Inflammatory macrophage treated with lipopolysaccharide for 4 hours (primary cell): Measurements from ENCODE around the gene RNU6-7.
A peak's percentile ranks its signal among the peaks of the same experiment; 100 is the strongest.

Source experiments
- DNase-seq: peaks from one replicate; pipeline ENCODE4 v3.0.0-alpha.2; 2020

Gene RNU6-7

DNA sequence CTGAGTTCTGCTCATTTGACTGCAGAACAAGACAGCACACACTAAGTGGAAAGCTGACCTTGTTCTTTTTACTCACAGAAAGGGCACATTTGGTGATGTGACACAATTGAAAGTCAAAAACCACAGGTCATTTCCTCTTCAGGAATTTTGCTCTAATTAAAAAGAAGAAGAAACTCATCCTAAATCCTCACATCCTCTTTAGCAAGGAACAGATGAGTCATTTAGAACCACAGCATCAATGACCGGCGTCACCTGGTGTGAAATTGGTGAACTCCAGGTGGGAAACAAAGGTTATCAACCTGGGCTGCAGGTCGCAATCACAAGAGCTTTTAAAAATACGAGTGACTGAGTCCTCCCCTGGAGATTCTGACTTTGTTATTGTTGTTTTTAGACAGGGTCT lies 4.1 kb downstream of the RNU6-7 start:
- DNase-seq, result peak; percentile 57

DNA sequence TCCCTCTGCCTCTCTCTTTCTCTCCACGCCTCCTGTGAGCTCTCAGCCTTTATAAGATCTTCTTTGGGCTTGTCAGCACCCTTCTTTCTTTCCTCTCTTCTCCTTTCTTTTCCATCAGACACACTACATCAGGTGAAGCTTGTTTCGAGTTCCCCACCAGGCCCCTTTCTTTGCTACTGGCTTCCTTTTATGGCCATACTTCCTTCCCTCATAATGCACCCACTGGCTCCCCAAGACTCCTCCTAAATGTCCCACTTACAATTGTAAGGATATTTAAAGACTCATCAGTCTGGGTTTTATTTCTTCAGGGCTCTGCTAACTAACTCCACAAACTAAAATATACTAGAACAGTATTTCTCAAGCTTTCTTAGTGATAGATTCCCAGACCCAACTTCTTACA lies 4.7 kb downstream of the RNU6-7 start:
- DNase-seq, result no peak

DNA sequence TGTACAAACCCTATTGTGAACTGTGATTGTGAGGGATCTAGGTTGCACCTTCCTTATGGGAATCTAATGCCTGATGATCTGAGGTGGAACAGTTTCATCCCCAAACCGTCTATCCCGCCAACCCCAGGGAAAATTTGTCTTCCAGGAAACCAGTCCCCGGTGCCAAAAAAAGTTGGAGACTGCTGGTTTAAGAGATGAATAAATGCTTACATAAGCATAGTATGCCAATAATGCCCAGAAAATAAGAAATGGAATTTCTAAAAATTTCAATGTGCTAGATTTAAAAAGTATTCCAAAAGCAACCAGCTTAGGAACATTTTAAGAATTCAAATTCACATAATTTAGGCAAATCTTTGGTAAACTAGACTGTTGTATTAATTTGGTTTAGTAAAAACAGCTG lies 6.6 kb downstream of the RNU6-7 start:
- no peak for DNase-seq

DNA sequence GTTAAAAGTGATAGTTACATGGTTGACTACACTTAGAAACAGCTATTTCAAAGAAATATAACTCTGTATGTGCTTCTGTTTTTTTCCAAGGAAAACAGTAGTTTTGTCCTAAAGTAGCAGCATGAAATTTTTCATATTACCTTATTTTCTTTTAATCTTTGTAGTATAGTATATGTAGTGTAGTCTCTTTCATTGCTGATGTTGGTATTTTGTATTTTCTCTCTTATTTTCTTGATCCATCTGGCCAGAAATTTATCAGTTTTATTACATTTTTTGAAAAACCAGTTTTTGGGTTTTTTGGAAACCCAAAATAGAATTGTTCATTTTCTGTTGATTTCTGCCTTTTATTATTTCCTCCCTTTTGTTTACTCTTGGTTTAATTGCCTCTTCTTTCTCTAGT lies 7.6 kb downstream of the RNU6-7 start:
- DNase-seq, result no peak

DNA sequence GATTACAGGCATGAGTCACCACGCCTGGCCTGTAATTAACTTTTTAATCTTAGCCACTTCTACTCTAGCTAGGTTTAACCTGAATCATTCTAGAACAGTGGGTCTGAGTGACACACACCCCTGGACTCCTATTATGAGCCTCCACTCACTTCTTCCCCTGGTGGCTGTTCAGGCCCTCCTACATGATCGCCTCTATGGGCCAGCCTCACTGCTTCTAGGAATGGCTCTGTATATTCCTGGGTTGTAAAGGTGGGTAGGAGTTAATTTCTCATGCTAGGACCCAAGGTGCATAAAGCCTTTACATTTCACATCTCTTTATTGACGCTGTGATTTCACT lies 9.2 kb downstream of the RNU6-7 start:
- DNase-seq, result no peak

DNA sequence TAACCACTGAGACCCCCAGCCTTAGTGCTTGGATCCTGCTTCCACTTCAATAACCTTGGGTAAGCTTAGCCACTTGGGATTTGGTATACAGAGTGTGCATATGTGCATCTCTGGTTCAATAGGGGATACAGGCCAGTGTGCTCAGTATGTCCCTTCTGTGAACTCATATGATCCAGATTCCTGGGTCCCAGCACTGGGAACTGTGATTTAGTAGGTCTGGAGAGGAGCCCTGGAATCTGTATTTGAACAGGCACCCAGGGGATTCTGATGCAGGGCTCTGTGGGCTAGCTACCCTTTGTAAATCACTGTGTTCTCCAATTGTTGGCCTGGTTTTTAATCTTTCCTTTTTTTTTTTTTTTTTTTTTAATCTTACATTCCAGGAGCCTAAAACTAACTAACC lies 11.0 kb downstream of the RNU6-7 start:
- no peak for DNase-seq

DNA sequence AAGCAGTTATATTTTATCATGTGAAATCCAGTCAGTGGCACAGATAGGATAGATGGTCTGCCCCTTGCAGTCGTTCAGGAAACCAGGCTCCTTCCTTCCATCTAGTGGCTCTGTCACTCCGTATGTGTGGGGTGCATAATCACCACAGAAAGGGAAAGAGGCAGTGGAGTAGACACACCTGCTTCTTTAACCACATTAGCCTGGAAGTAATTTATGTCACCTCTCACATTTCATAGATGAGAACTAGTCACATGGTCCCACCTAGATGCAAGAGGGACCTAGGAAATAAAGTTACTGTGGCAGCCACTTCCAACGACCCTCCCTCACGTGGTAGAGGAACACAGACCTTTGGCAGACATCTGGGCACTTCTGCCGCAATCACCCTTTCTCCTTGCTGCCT lies 15.5 kb downstream of the RNU6-7 start:
- DNase-seq, result no peak

DNA sequence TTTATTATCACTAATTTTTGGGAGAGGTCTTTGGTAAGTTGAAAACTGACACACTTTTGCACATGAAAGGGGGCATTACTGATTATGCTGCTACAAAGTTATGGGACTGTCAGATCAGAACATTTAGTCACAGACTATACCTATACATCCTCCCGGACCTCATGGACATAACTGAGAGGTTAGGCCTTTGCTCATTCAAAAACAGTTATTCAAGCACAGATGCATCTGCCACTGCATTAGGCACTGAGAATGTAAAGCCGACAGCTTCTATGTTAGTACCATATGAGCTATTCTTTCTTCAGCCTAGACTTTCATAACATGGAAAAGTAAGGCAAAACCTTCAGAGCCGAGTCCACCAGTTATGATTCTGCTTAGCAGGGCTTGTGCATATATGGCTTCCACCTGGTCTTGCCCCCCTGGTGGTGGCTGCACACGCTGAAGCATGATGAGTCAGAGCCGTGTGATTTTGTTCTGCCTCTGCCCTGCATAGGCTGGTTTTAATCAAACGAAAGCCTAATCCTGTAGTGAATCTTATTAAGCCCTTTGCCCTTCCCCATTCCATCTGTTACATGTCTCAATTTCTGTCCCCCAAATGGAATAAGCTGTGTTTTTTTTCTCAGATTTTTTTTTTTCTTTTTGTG lies 23.0 kb downstream of the RNU6-7 start:
- no peak for DNase-seq

DNA sequence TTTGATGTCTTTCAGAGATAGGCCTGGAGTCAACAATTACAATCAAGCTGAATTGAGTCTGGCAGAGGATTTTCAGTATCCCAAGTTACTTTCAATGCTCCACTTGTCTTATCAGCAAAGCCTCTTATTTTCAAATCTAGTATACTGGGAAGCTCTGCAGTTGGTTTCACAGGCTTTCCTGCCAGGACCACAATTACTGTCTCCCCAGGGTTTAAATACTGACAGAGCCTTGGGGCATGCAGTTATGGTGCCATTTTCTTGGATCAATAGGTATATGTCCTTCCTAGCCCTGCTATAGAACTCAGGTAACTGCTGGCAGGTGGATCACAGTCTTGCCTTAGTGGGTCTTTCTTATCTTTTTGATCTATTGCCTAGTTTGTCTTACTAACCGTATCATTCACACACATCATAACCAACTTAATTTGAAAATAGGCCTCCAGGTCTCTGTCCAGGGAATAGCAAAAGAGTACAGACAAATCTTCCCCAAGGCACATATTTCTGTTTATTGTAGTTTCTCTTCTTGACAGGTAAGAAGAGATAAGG lies 23.6 kb downstream of the RNU6-7 start:
- no peak for DNase-seq

DNA sequence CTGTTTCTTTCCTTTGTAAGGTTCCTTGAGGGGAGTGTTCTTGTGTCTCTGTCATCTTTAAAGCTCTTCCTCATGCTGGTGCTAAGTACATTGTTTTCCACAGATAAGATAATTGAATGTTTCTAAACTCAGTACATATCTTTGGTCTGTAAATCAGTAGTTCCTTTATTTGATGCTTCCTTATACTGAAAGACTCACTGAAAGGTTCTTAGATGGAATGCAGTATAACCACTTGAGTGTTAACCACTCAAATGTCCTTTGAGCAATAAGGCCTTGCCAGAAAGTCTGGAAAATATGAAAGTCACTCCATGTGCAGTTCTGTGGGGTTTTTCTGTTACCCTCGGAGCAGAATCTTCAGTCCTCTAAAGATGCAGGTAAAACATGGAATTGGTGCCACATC lies 24.2 kb downstream of the RNU6-7 start:
- no peak for DNase-seq

DNA sequence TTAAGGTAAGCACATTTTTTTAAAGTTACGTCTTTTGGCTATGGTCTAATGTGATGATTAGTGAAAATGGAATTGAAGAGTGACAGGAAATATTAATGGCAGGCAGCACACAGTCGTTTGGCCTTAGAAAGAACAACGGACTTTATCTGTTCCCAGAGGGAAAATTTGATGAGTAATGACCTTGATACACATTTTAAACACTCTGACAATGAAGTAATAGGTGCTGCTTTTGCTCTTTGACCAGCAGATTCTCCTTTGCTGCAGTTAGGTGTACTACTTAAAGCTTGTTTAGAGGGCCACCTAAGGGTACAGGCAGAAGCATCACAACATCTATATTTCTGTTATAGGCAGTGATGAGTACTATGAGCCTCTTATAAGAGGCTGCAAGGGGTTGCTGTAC lies 28.3 kb downstream of the RNU6-7 start:
- DNase-seq, result no peak

DNA sequence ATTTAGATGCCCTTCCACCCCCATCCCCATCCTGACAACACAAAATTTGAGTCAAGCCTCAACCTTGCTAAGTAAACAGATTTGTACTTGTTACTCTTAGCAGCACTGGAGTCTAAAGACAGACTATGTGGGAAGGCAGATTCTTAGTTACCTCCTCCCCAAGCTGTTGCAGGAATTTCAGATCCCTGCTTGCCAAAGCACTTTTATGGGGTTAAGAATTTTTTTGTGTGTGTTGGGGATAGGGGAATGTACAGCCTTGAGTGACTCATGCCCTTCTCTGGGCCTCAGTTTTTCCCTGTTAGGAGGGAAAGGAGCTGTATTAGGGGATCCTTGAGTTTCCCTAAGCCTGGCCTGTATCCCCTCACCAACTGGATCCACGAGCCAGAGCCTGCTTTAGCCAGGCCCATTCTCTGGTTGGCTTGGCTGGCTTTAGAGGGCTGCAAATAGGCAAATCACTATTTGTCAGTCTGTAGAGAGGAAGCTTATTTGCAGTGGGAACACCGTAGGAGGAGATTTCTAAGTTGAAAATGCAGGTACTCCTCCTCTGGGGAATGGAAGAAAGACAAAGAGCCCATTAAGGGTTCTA lies 28.9 kb downstream of the RNU6-7 start:
- DNase-seq, result no peak

DNA sequence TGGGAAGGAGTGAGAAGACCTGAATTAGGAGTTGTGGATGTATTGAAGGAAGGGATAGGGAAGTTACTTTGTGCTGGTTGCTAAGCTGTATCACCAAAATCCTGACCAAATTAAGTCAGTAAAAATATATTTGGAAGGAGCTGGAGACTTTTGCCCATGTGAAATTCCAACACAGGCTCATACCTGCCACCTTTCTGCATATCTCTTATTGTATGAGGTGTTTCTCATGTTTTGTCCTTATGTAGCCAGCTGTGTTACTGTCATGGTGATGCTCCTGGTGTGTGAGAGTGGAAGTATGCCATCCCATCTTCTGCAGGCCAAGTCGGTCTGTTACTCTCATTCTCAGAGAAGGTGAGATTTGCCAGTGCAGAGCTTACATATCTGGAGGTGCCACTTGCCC lies 30.6 kb downstream of the RNU6-7 start:
- no peak for DNase-seq

DNA sequence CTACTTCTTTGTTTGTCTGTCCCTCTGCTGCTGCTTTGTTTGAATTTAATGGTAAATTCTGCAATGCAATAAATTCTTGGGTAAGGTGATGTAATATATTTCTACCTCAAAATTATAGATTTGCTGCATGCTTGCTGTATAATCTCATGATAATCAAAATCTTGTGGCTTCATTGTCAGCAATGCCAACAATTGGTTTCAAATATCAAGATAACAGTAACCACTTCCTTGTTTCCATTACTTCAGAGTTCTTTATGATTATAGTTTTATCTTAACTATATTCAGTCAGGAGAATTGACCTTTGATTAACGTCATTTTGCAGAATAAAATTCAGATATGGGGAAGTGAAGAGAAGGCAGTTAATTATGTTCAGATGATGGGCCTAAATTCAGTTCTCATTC lies 31.4 kb downstream of the RNU6-7 start:
- DNase-seq, result no peak

DNA sequence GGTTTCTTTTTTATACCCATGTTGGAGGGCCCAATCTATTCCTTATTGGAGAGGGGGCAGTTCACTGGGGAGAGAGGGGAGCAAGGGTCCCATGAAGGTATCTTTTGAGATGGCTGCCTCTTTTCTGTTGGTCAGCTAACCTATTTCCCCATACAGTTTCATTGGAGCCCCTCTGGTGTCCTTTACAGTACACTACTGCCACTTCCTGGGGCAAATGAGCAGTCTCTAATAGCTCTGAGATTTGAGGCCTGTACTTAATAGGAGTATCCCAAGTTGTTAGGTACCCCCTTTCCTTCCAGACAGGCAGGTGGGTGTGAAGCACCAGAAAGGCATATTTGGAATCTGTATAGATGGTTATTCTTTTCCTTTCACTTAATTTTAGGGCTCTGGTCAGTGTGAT lies 42.6 kb downstream of the RNU6-7 start:
- peak; percentile 2 for DNase-seq

DNA sequence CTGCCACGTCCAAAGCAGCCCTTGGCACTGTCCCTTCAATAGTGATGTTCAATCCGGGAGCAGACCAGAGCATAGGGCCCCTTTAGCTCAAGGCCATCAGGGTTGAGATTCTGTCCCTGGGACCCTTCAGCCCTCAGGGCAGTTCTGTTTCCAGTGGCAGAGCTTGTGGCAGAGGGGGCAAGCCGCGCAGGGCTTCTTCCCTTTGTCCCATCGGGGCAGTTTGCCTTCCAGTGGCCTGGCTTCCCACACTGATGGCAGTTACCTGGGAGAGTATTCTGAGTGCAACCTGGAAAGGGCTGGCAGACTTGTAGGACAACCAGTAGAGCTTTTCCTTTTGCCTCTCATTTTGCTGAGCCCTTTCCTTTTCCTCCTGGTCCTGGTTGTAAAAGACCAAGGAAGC lies 44.9 kb downstream of the RNU6-7 start:
- DNase-seq, result no peak

DNA sequence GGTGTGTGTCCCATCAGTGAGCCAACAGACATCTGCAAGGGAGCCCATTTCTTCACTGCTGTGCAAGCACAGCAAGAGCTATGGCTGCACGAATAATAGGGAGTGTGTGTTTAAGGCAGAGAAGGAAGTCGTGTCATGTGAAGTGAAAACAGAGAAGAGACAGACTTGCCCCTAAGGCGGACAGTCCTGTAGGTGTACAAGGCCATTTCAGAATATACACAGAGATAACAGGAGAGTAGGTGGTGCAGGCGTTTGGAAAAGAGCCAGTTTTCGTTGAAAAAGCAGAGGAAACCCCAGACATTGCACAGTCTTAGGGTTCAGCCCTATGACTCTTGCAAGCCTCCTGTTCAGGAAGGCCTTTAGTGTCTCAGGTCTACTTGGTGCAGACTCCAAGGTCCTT lies 47.5 kb downstream of the RNU6-7 start:
- no peak for DNase-seq

DNA sequence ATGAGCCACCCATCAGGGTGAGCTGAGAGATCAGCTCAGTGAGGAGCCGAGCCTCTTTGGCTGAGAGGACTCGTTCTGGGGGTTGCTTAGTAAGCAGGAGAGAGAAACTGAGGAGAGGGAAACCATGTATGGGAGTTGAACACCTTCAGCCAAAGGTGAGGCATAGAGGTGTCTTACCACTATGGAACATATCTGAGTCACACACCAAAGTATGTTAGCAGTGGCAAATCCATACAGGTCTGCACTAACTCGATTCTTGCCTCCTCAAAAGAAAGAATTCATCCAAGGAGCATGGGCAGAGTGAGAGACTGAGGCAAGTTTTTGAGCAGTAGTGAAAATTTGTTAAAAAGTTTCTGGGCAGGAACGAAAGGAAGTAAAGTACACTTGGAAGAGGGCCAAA lies 47.9 kb downstream of the RNU6-7 start:
- DNase-seq, result no peak

DNA sequence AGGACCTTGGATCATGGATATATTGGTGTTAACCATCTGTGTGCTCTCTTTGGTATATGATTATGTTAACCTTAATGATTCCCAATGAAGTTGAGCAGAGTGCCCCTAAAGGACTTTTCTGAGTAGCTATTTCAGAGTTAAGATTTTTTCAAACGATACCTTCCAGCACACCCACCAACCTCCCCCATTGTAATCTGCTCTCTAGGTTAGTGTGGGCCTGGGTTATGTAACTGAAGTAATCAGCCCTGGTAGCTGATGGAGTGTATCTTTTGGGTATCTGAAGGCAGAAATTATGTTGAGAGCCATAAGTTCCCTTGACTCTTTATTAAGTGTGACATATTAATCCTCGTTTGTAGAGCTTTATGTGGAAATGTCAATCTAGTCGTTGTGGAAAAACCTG lies 48.8 kb downstream of the RNU6-7 start:
- DNase-seq, result no peak

DNA sequence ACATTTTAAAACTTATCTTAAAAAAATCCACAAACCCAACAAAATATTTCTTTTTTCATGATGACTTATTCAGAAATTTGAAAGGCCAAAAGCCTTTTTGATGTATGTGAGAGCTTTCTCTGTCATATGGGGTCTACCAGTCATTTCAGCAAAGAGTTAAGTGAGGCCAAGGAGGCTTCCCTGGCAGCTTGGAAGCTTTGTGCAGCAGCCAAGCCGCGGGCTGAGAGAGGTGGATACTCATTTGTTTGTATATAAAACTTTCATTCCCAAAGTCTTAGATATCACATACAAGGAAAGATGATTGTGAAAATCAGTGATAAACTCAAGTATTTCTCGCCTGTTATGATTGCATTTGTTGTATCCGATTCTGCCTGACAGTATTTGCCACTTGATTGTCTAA lies 49.7 kb downstream of the RNU6-7 start:
- DNase-seq, result no peak
